Nephron progenitor cell (in vitro differentiated cells): Measurements from ENCODE around the gene ZNF709.
"Not testable (repeated sequence)": the region's sequence is repeated elsewhere in the genome, so short reads cannot be mapped to it uniquely, and the experiment has no call there.

Experiments used
- DNase-seq: peaks from one replicate; pipeline ENCODE4 v3.0.0; 2021
- H3K27ac Mint-ChIP-seq: 2 replicates; pipeline ENCODE4 v1.8.0; 2021; ENCODE audit warnings: mild to moderate bottlenecking, moderate library complexity, mixed read lengths
- H3K27me3 Mint-ChIP-seq: 2 replicates; pipeline ENCODE4 v1.8.0; 2021; ENCODE audit warnings: mild to moderate bottlenecking, low read depth, mixed read lengths; ENCODE audit not compliant: poor library complexity
- H3K36me3 Mint-ChIP-seq: 2 replicates; pipeline ENCODE4 v1.8.0; 2021; ENCODE audit warnings: low read depth, mixed read lengths
- H3K4me1 Mint-ChIP-seq: 2 replicates; pipeline ENCODE4 v1.8.0; 2021; ENCODE audit warnings: mixed read lengths
- H3K4me3 Mint-ChIP-seq: 2 replicates; pipeline ENCODE4 v1.8.0; 2021; ENCODE audit warnings: mild to moderate bottlenecking, moderate library complexity, mixed read lengths
- H3K9me3 Mint-ChIP-seq: 2 replicates; pipeline ENCODE4 v1.8.0; 2021; ENCODE audit warnings: mild to moderate bottlenecking, moderate library complexity, mixed read lengths
- CTCF ChIP-seq: fragments of 200-600 bp; sonication (generic); IDR thresholded peaks from 2 replicates; pipeline ENCODE4 v1.5.0; 2021; ENCODE audit warnings: antibody characterized with exemption

ZNF709 gene

GRCh38 chr19:12485052-12485416 lies 418 bp upstream of the ZNF709 start:
- H3K4me3 Mint-ChIP-seq: peak overlapping the region; percentile 91
- peaks cover 36% of the 10 kb centered on the region for H3K4me1 Mint-ChIP-seq
- DNase-seq: no peak
- H3K27me3 Mint-ChIP-seq: peaks cover 11% of the 10 kb centered on the region
- peaks cover 29% of the 10 kb centered on the region for H3K9me3 Mint-ChIP-seq
- peak overlapping the region; percentile 97 for H3K27ac Mint-ChIP-seq
- peaks cover 25% of the 10 kb centered on the region for H3K36me3 Mint-ChIP-seq
- TF ChIP-seq CTCF: no peak

DNA sequence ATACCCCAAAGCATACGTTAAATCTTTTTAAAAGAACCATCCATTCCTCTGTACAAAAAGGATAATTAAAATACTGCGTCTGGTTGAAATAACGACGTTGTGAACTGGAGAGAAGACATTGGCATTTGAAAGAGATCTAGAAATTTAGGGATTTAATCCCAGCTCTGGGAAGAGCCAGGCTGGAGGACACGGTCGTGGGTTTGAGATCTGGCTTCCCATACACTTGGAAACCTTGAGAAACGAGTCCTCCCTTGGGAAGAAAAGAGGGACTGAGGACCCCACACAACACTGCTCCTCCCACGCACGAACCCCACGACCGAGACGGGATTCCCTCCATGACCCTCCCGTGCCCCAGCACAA lies 625 bp downstream of the ZNF709 start:
- Mint-ChIP-seq H3K4me3 (peak overlapping the region; percentile 91), H3K4me1 (peaks cover 36% of the 10 kb centered on the region), H3K9me3 (peaks cover 31% of the 10 kb centered on the region), H3K36me3 (peaks cover 30% of the 10 kb centered on the region), H3K27me3 (peaks cover 9% of the 10 kb centered on the region), H3K27ac (no peak overlapping the region)
- TF ChIP-seq CTCF: no peak
- no peak for DNase-seq

DNA sequence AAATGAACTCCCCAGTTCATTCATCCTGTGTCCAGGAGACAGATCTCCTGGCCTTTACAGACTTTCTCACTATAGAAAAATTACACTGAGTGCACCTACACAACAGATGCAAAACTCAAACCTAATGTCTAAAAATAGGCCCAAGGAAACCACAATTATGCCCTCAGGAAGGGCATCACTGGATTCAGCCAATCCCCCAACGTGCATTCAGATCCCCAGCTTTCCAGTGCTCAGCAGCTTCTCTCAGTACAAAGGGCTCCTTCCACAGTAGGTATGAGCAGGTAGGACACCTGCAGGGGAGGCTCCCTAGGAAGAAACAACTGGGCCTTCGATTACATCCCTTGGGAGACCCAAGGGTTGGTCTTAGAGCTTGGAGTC lies 2.1 kb downstream of the ZNF709 start:
- DNase-seq: no peak
- Mint-ChIP-seq H3K36me3 (peaks cover 45% of the 10 kb centered on the region), H3K9me3 (peaks cover 43% of the 10 kb centered on the region), H3K27ac (no peak overlapping the region), H3K4me1 (peaks cover 44% of the 10 kb centered on the region), H3K27me3 (peaks cover 10% of the 10 kb centered on the region), H3K4me3 (peak overlapping the region; percentile 71)
- no peak for TF ChIP-seq CTCF

- peaks cover 8% of the 10 kb centered on the region for H3K27me3 Mint-ChIP-seq
- H3K4me3 Mint-ChIP-seq: peak overlapping the region; percentile 71
- H3K36me3 Mint-ChIP-seq: peaks cover 47% of the 10 kb centered on the region
- H3K9me3 Mint-ChIP-seq: peaks cover 48% of the 10 kb centered on the region
- TF ChIP-seq CTCF: no peak
- no peak for DNase-seq
- H3K27ac Mint-ChIP-seq: peak overlapping the region; percentile 25
- peaks cover 44% of the 10 kb centered on the region for H3K4me1 Mint-ChIP-seq
These were observed 2.7 kb downstream of the ZNF709 start for GRCh38 chr19:12481781-12482508.

- no peak for DNase-seq
- peaks cover 8% of the 10 kb centered on the region for H3K27me3 Mint-ChIP-seq
- peaks cover 24% of the 10 kb centered on the region for H3K4me1 Mint-ChIP-seq
- H3K4me3 Mint-ChIP-seq: no peak overlapping the region
- no peak overlapping the region for H3K27ac Mint-ChIP-seq
- TF ChIP-seq CTCF: no peak
- peaks cover 83% of the 10 kb centered on the region for H3K36me3 Mint-ChIP-seq
- H3K9me3 Mint-ChIP-seq: peaks cover 79% of the 10 kb centered on the region
These were observed 6.2 kb downstream of the ZNF709 start for GRCh38 chr19:12478234-12478941.

- H3K4me1 Mint-ChIP-seq, DNase-seq, H3K27me3 Mint-ChIP-seq, H3K4me3 Mint-ChIP-seq, H3K27ac Mint-ChIP-seq: not testable (repeated sequence)
- peaks cover 87% of the 10 kb centered on the region for H3K9me3 Mint-ChIP-seq
- peaks cover 85% of the 10 kb centered on the region for H3K36me3 Mint-ChIP-seq
These were observed 17.0 kb downstream of the ZNF709 start for GRCh38 chr19:12467651-12468050.
